AG08396 (cell line): ENCODE data around the gene TBX3.

ENCODE experiments used
- DNase-seq: peaks from one replicate; pipeline ENCODE4 v3.0.0; 2012; ENCODE audit warnings: low spot score, mixed read lengths

The TBX3 gene

DNA sequence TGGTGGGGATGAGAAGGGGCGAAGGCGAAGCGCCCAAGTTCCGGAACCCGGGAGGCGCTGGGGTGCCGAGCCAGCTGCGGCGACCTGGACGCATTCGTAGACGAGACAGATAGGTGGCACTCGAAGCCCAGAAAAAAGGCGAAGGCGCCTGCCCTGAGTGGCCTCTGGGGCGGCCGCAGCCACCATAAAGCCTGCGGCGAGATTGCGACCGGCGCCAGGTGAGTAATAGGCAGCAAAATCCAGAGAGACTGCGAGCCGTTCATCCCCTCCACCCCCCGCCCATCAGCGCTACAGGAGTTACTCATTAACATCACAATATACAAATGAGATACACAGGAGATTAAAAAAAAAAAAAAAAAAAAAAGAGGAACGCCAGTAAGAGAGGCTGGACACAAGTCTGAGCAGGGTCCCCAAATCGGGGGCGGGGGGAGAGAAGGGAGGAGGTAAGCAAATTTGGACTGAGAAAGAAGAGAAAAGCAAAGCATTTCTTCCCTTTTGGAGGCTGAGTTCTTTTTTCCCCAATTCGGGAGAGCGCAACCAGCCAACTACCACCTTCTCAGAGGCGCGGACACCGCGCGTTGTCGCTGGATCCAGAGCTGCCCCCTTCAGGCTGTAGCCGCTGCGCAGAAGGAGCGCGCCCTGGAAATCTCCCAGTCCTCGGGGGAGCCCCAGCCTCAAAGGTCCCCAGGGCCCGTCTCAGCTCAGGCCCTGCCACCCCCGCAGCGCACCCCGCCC lies 15.7 kb downstream of the TBX3 start:
- peak; percentile 91 for DNase-seq

DNA sequence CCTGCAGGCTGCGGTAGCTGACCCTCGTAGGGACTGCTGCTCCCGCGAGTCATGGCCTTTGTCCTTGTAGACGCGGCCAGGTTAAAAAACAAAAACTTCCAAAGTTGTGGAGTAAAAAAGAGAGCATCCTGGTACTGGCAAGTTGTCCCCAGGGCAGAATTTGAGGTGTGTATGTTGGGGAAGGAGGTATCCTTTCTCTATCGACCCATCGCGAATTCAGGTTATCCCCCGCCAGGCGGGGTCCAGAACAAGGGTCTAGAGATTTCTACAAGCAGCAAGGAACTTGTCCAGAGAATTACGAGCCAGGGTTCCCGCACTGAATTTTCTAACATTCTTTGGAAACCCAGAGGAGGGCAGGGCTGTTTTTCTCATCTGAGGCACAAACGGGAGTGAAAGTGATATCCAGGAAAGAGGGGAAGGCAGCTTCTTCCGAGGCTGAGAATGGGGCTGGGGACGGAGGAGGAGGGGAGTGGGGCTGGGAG lies 16.3 kb downstream of the TBX3 start:
- DNase-seq: no peak

DNA sequence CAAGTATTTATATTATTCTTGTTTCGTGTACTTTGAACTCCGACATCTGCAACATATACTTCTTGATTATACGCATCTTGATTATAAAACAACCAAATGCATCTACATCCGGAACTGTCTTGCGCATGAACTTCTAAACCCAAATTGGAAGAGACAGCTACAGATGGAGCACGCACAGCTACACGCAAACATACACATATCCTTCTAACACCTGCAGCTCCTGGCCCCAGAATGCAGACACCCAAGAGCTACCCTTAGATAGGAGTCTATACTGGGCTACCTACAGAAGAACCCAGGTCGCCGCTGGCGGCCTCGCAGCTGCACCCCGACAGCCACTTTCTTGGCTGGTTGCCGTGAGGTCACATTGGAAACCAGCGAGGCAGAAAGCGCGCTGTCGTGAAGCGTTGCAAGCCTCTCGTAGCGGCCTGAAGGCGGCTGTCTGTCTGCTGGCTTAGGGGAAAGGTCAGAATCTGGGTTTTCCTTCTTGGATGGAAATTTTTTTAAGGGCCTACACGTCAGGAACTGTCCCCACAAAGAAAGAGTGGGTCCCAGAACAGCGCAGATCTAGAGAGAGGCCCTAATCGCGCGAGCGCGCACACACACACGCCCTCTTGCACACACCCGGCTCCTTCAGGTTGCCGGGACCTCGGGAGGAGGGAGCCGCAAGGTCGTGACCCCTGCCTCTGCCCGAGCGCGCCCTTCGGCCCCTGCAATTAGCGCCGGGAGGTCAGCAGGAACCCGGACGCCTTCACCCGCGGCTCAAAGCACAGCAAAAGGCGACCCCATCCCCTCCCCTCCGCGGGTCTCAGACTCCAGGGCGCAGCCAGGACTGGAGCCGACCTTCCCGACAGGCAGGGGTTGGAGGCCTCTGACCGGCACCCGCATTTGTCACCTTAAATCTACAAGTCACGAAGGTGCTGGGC lies 17.0 kb downstream of the TBX3 start:
- DNase-seq: no peak

DNA sequence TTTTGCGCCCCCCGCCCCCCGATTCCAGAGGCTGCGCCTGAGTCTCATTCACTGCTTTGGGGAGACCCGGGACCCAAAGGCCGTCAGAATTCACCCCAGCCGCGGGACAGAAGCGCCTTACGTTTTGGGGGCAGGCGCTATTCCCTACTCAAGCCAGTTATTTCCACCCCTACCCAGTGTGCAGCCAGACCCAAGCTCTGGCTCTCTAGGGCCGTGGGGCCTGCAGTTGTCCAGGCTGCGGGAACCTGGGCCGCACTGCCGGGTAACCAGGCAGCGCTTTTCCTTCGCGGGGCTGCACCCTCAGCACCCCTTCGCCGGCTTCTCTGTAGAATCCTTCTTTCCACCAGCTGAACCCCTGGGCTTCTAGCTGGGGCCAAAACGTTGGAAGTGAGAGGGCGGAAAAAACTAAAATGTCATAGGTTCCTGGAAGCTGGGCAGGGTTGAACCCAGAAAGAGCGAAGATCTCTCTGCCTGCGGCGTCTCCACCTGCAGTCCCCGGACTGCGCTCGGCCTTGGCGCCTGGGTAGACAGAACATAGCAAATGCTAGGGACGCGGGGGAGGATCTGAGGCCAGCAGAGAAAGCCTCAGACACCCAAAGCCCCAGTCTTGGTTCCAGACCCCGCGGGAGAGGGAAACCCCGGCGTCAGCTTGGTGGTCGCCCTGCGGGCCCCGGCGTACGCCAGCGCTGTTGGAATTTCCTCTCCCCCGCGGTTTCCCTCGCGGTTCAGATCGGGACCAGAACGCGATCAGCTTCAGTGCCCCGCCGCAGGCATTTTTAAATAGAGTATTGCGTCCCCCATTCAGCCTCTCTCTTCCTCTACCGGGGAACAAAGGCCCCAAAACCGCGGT lies 18.3 kb downstream of the TBX3 start:
- DNase-seq: no peak

DNA sequence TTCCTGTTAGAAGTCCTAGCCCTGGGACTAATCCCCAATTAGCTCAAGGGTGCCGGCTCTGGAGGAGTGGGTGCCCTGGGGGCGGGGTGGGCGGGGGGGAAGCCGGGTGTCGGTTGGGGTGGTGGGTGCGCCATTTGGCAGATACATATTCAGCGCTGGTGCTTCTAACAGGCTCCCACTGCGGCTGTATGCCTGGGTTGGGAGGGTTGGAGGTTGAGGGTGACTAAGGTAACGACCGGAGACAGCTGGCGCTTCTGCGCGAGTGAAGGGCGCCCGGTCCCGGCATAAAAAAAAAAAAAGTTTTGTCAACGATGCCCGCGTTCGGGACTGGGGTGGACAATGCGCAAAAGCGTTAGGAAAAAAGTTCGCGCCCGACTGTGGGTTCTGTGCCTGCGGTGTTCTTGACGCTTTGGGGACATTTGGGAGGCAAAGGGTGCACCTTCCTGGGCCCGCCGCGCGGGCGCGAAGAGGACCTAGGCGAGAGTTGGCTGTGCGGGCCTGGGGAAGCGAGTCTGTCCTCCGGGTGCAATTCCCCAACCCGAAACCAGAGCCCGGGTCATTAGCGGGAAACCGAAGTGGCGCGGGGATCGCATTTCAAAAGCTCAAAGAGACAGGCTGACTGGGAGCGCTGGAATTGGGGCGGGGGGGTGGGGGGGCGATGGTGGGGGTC lies 19.2 kb downstream of the TBX3 start:
- DNase-seq: no peak

DNA sequence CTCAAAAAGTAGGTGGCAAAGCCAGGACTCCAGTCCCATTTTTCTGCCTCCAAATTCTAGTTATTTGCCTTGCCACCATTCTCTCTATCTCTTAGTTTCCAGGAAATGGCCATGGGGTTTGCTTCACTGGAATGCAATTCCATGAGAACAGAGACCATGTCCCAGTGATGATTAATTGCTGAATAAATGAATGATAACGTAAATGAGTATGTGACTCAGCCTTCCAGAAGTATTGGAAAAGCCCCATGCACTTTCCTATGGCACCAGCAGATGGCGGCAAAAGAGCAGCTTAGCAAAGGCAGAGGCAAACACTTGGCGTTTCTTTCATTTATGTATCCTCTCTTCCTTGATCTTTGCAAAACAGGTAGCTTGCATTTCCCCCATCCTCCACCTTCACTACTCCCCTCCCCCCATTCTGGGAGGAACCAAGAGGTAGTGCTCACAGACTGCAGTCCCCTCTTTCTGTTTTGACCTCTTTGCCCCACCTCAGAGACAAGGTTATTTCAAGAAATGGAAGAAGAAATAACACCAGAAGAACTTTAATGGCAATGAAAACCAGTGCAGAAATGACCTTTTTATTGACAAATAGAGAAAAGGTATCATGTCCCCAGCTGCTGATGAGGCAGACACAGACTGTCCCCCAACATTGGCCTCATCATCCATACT lies 21.3 kb downstream of the TBX3 start:
- DNase-seq: peak; percentile 81

DNA sequence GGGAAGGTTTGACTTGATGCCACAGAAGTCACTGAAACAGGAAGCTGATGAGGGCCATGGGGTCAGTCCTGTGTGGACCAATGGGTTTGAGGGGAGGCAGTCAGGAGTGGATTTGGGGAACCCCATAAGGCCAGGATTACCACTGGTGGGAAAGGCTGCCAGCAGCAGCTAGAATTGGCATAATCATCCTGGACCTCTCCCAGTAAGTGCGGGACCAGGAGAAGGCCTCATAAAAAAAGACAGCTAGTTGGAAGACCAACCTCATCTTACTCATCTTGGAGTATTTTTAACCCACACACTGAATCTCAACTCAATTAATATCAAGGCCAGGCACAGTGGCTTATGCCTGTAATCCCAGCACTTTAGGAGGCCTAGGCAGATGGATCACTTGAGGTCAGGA lies 22.7 kb downstream of the TBX3 start:
- DNase-seq: no peak

DNA sequence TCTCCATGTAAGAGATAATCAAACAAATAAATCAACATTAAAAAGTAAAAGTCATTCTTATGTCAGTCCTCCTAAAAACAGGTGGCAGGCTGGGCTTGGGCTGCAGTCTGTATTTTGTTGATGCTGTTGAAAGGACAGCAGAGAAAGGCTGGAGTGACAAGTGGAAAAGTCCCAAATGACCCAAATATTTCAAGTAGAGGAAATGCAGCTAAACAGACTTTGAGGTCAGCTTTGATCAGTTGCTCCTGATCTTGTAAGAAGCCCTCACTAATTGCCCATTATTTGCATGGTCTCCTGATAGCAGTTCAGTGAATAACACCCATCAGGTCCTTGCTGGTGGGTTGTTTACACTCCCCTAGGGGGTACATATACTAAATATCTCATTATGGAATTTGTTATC lies 24.9 kb downstream of the TBX3 start:
- DNase-seq: no peak

DNA sequence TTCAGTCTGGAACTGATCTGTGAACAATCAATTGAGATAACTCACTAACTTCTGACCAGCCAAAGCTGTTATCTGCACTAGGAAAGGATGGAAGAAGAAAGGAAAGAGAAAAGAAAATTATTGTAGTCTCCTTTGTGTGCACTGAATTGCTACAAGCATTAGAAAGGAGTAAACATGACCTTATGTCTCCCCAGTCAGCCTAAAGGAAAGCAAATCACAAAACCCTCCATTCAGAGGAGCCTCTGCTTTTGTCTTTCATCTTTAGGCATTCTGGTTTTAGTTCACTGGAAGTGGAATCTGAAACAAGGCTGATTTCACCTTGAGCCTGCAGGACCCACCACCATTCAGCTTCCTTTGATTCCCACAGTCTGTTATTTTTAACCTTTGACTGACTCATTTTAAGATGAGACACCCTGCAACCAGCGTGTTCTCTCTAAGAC lies 26.0 kb downstream of the TBX3 start:
- no peak for DNase-seq

DNA sequence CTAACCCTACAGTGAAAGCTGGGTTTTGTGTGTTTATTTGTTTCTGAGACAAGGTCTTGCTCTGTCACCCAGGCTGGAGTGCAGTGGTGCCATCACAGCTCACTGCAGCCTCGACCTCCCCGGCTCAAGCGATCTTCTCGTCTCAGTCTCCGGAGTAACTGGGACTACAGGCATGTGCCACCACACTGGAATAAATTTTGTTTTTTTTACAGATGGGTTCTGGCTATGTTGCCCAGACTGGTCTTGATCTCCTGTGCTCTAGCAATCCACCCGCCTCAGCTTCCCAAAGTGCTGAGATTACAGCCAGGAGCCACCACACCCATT lies 26.4 kb downstream of the TBX3 start:
- no peak for DNase-seq

DNA sequence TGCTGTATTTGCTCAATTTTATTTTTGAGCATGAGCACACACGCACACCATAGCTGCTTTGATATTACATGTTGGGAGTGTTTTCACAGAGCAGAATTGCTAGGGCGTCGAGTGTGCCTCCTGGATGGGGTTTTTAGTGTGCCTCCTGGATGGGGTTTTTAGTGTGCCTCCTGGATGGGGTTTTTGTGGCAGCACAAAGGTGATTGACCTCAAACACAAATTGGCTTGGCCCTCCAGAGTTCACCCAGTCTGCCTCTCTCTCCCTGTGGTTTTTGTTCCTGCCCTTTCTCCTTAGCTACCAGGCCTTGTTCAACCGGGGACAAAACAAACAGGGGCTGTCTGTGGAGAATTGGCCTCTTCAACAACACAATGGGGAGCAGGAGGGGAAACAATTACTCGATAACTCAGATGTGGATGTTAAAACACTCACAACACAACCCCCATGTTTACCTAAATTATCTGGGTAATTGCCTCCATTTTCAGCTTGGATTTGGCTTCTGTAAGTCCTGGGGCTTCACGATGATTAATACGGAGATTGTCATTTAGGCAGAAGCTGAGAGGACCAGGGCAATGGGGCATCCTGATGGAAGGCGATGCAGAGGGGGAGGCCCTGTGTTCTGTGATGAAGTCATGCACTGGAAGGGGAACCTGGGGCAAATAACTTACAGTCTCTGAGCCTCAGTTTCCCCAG lies 26.9 kb downstream of the TBX3 start:
- no peak for DNase-seq

DNA sequence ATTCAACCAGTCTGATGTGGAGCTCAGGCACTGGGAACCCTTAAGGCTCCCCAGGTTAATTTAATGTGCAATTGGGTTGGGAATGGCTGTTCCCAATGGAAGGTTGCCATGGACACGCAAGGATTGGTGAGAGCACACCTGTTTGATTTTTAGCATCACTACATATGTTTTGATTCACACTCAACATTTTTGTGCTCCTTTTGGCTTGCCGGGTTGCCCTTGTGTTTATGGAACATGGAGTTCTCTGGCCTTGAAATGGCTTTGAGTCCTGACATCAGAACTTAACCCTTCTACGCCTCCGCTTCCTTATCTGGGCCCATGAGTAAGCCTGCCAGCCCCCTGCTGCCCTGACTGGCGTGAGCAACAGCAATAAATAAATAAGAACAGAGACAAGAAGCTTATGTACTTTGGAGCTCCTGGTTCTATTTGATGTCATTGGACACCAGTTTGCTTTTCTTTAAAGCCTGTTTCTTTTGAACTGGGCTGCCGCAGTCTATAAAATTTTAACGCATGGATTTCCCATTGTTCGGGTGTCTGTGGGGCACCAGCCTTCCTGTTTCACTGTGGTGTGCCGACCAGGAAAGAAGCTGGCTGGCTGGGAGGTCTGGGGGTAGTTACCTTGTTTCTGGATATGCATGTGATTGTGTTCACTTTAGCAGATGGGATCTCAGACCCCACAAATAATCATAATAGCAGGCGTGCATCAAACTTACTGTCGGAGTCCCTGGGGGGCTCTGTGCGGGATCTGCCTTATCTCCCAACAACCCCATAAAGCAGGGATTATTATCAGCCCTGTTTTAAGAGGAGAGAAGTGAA lies 27.8 kb downstream of the TBX3 start:
- no peak for DNase-seq

DNA sequence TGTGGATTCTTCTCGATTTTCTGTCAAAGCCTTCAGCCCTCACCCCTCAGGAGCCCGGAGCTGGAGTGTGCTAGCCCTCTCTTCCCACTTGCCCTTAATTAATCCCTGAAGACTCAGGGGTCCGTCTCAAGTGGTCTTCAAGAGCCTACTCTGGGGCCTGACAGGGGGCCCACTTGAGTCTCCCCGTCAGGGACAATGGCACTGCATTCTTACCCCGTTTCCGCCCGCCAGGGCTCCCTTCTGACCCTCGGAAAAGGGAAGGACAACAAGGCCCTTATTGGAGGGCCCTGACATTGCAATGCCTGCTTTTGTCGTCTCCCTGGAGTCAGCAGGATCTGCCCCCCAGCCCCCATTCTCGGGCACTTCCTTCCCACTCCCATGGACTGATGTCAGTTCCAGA lies 34.4 kb downstream of the TBX3 start:
- no peak for DNase-seq

DNA sequence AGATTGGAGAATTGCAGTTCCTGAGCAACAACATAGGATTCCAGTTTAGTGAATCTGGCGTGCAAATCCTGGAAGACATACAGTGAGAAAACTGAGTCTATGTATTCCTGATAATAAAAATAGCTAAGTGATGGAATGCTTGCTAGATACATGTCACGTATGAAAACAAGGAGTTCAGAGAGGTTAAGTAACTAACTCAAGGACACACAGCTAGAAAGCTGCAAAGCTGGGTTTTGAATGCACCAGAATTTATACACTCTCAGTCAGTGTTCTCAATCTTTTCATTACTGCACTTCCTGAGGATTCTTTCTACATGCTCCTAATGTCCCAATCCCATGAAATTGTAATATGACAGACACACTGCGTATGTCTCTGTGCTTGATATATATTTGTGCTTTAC lies 35.3 kb downstream of the TBX3 start:
- no peak for DNase-seq

DNA sequence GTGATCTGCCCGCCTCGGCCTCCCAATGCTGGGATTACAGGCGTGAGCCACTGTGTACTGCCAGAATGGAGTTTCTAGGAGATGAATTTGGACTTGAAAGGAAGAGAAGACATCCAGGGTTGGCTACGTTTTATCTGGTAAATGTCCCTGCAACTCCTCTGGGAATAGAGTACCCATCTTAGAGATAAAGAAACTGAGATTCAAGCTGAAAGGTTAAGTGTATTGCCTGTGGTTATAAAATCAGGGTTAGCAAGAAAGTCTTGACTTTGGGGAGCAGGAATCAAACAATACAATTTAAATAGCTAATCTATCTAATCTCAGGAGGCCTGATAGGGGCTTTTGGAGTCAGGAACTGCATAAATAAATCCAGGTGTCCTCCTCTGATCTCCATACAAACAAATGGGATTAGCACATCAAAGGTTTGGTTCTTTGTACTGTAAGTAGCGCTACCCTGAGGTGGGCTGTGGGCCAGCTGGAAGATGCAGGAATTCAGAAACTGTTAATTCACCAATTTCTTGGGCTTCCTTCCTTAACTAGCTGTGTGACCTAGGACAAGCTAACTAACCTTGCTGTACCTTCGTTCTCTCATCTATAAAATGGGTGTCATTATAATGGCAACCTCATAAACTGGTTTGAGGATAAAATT lies 45.1 kb downstream of the TBX3 start:
- DNase-seq: no peak

DNA sequence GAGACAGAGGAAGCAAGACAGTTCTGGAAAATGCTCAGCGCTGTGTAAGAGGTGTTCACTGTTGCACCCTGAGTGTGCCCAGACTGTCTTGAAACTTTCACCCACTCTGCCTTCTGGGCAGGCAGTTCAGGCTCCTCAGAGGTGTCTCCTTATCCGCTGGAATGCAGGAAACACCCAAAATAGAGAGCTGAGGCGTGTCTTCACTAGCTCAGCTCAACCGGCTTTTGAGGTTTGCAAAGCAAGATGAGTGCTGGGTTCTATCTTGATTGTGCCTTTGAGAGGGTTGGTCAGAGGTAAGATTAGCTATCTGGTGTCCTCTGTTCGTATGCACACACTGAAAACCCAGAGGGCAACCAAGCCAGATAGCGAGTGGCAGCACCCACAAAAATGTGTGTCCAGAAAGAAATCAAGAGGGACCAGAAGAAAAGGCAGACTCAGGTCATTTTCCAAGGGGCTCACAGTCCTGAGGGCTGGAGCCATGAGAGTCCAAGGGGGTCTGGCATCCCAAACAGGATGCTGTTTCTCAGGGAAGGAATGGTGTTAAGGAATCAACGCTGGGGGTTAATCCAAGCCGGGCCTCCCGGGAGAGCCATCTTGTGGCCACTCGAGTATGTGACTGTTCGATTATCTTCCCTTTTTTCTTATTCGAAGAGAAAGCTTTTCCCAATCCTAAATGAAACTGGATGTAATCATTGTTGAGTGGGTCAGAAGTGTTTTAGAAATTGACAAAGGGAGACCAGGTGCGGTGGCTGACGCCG lies 47.1 kb downstream of the TBX3 start:
- peak; percentile 61 for DNase-seq

DNA sequence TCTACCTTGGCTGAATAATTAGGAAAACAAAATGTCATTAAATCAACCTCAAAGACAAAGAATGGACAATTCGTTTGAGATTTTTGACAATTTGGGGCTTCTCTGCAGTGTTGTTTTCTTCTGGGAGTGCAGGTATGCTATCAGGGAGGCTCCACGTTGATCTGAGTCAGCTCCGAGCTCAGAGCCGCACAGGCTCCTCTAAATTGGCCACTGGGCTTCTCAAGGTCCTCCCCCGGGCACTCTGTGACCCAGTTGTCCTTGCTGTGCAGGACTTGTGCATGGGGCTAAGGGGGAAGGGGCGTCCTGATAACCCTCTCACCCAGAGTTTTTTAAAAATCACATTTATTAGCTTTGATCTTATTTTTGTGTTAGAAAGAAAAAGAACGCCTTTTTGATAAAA lies 52.7 kb downstream of the TBX3 start:
- DNase-seq: no peak

DNA sequence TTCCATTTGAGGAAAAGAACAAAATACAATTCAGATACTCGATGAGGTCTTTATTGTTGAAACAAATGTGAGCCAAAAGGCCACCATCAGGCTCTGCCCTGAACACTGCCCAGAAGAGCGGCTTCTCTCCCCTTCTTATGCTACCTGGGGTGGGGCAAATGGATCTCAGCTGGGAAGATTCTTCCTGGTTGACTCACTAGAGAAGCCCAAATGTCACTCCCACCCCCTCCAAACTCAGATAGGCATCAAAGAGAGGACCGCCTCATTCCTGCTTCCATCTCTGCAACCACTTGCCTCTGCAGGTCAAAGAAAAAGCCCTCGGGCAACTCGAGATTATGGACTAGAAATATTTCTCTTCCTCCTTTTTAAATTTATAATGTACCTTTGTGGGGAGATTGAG lies 55.8 kb downstream of the TBX3 start:
- DNase-seq: no peak

DNA sequence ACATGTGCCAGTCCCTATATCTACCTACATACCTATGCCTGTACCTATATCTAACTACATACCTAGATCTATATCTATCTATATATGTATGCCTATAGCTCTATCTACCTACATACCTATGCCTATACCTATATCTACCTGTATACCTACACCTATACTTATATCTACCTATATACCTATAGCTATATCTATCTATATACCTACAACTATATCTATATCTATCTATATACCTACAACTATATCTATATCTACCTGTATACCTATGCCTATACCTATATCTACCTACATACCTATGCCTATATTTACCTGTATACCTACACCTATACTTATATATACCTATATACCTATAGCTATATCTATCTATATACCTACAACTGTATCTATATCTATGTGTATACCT lies 56.6 kb downstream of the TBX3 start:
- no peak for DNase-seq
